Measurements from ENCODE around the gene GDPGP1.
A peak's percentile ranks its signal among the peaks of the same experiment; 100 is the strongest.

Gene GDPGP1

GRCh38 chr15:90232941-90233386, 1.0 kb upstream of the GDPGP1 start:
- Histone ChIP-seq H3K27me3 (ENCODE audit: insufficient read depth, poor library complexity, severe bottlenecking) (no peaks in the 10 kb centered on the region), H3K4me3 (replicated peaks; ENCODE audit: insufficient read depth, low read length) (peak overlapping the region; percentile 76), H3K27ac (replicated peaks) (peak overlapping the region; percentile 80)
- no peak for TF ChIP-seq POLR2AphosphoS5 (IDR thresholded peaks at IDR 0.05; ENCODE audit: low read depth)
- TF ChIP-seq CTCF (IDR thresholded peaks at IDR 0.05; ENCODE audit: insufficient read depth, low read length) = no peak
- no peak for TF ChIP-seq REST (IDR thresholded peaks at IDR 0.05; ENCODE audit: insufficient replicate concordance, low read depth)
- TF ChIP-seq GABPA (IDR thresholded peaks at IDR 0.05; ENCODE audit: low read depth) = no peak
- TF ChIP-seq SPI1 (IDR thresholded peaks at IDR 0.05; ENCODE audit: borderline replicate concordance, low read depth) = no peak
- peak in 1 of 2 experiments; percentile 10 for DNase-seq (ENCODE audit: low read depth in 1 of 2, low spot score in 1 of 2)

GRCh38 chr15:90233387-90234095, 468 bp upstream of the GDPGP1 start, which contains the start of gene CIB1:
CIB1 (minus strand) TSS chr15:90233941; CDS start chr15:90233885, 56 bp downstream.
- peak within 1 kb of the TSS; percentile 80 for H3K4me3 ChIP-seq (replicated peaks; ENCODE audit: insufficient read depth, low read length)
- TF ChIP-seq SPI1 (IDR thresholded peaks at IDR 0.05; ENCODE audit: borderline replicate concordance, low read depth) (peak; percentile 88), CTCF (IDR thresholded peaks at IDR 0.05; ENCODE audit: insufficient read depth, low read length) (no peak), POLR2AphosphoS5 (IDR thresholded peaks at IDR 0.05; ENCODE audit: low read depth) (peak; percentile 71)
- H3K27me3 ChIP-seq (ENCODE audit: insufficient read depth, poor library complexity, severe bottlenecking) = no peaks in the 10 kb centered on the region
- peak within 1 kb of the TSS; percentile 80 for H3K27ac ChIP-seq (replicated peaks)
- DNase-seq (ENCODE audit: low read depth in 1 of 2, low spot score in 1 of 2) = peak; percentile 93 to 98

GRCh38 chr15:90239371-90239770, 5.4 kb downstream of the GDPGP1 start:
- H3K27ac ChIP-seq (replicated peaks) = no peak overlapping the region
- H3K27me3 ChIP-seq (ENCODE audit: insufficient read depth, poor library complexity, severe bottlenecking) = no peaks in the 10 kb centered on the region
- no peak for DNase-seq (ENCODE audit: low read depth in 1 of 2, low spot score in 1 of 2)
- H3K4me3 ChIP-seq (replicated peaks; ENCODE audit: insufficient read depth, low read length) = no peak overlapping the region
- TF ChIP-seq GABPA (IDR thresholded peaks at IDR 0.05; ENCODE audit: low read depth) = no peak
- no peak for TF ChIP-seq REST (IDR thresholded peaks at IDR 0.05; ENCODE audit: insufficient replicate concordance, low read depth)
- no peak for TF ChIP-seq CTCF (IDR thresholded peaks at IDR 0.05; ENCODE audit: insufficient read depth, low read length)
- TF ChIP-seq SPI1 (IDR thresholded peaks at IDR 0.05; ENCODE audit: borderline replicate concordance, low read depth) = no peak
- TF ChIP-seq POLR2AphosphoS5 (IDR thresholded peaks at IDR 0.05; ENCODE audit: low read depth) = no peak

Measured in HL-60 (cell line).